ENCODE measurements around the gene CARNS1. TPM values are rescaled to one million over a fixed set of nuclear protein-coding genes. Genes with fewer than 3 reads are reported as not detected.

Gene CARNS1
- total RNA-seq, 1 experiment from 2014 or later = 0.13 TPM

DNA sequence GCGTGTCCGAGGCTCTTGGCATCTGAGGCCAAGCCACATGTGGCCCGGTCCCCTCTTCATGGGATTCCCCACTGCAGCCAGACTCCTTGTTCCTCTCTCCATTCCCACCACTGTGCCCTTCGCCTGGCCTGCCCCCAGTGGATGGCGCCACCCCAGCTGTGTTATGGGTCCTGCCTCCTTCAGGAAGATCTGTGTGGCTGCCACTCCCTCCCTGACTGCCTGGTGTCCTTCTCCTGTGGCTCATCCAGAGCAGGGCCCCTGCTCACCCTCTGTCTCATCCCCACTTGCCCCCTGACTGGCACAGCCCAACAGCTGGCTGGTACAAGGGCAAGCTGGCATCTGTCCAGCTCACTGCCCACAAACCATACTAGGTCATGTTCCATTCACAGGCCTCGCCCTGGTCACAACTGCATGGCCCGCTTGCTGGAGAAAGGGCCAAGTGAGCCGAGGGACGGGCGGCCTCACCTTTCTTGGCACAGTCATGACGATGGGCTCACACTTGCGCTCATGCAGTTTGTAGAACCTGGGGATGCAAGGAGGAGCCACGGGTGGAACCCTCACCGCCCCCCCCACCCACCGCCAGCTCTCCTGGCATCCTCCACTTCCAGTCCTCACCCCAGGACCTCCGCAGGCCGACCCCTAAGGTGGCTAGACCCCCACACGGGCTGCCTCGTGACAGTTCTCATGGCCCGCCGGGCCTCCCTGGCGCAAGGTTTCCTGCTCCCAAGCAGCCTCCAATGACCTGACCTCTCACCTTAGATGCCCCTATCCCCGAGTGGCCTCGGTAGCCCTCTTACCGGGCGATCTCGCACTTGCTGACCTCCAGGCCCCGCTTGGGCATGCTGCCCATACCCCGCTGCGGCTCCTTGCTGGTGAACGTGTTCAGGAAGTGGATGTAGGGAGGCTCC, 24.1 kb downstream of the CARNS1 start:
- no TSS peak for BruUV-seq (replicated peaks)
- intact Hi-C loops (cut with micrococcal nuclease; ENCODE audit: unreplicated experiment) = no loop called here
- Histone ChIP-seq H3K9me3 (ENCODE audit: low read depth, low read length, poor library complexity, severe bottlenecking) (no peaks in the 10 kb centered on the region), H3K36me3 (ENCODE audit: insufficient read depth, low read length, poor library complexity, severe bottlenecking) (peaks cover 20% of the 10 kb centered on the region), H3K27ac (ENCODE audit: low read depth, low read length, poor library complexity, severe bottlenecking) (no peak overlapping the region), H3K4me1 (ENCODE audit: insufficient read depth, low read length, poor library complexity, severe bottlenecking) (peaks cover 5% of the 10 kb centered on the region), H3K27me3 (replicated peaks; ENCODE audit: insufficient read depth, low read depth, low read length, poor library complexity) (no peaks in the 10 kb centered on the region), H3K4me3 (ENCODE audit: low read depth, low read length, poor library complexity, severe bottlenecking) (no peak overlapping the region)
- peak; percentile 60 for DNase-seq (ENCODE audit: low spot score)
- ChIA-PET POLR2A (ENCODE audit: low non-redundant PET) (interaction anchor here (0.7 kb wide), 1 partner anchor 9 kb away, joined by 3 read pairs; no protein-coding TSS in a partner anchor), CTCF (interaction anchor here (0.6 to 1.0 kb wide), 2 partner anchors 38 to 801 kb away, joined by 3 read pairs; partner anchors contain the start of genes PPP1CA and RBM4)
- TF ChIP-seq, protein P1, sequence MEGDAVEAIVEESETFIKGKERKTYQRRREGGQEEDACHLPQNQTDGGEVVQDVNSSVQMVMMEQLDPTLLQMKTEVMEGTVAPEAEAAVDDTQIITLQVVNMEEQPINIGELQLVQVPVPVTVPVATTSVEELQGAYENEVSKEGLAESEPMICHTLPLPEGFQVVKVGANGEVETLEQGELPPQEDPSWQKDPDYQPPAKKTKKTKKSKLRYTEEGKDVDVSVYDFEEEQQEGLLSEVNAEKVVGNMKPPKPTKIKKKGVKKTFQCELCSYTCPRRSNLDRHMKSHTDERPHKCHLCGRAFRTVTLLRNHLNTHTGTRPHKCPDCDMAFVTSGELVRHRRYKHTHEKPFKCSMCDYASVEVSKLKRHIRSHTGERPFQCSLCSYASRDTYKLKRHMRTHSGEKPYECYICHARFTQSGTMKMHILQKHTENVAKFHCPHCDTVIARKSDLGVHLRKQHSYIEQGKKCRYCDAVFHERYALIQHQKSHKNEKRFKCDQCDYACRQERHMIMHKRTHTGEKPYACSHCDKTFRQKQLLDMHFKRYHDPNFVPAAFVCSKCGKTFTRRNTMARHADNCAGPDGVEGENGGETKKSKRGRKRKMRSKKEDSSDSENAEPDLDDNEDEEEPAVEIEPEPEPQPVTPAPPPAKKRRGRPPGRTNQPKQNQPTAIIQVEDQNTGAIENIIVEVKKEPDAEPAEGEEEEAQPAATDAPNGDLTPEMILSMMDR (conservative IDR thresholded peaks at IDR 0.05; ENCODE audit: low read depth, low read length) = peak; percentile 53; the same call in 1 of the 2 replicates
- no peak for TF ChIP-seq EZH2 (IDR thresholded peaks at IDR 0.05; ENCODE audit: borderline replicate concordance, low read depth, low read length, poor library complexity, severe bottlenecking)

DNA sequence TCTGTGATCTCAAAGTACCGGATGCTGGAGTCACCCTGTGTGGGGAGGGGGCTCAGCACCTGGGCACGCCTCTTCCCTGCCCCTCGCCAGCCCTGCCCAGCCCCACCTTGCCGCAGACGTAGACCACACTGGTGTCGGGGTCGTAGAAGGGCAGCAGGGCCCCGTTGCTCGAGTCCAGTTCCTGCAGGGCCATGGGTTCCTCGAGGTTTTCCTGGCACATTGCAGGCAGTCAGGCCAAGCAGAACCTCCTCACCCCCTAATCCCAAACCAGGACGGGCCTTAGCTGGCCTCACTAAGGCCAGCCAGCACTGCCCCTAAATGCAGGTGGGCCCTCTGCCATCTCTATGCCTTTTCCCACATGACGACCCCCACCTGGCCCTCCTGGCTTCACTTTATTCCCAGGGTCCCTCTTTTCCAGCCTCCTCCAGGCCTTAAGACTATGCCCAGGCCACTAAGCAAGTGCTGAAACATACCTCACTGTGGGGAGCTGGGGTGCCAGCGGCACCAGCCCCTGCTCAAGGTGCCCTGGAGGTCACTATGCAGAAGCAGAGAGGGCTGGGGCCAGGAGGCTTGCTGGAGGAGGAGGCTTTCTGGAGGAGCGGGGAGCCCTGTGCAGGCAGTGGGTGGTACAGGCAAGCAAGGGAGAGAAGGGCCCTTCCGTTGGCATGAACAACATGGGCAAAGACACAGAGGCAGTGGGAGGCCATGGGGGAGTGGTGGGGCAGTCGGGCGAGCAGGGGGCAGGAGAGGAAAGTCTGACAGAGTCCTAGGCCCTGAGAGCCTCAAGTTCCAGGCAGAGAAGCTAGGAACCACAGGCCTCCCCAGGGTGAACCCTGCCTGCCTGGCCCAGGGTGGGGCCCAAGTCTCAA, 25.0 kb downstream of the CARNS1 start:
- no peak overlapping the region for H3K4me3 ChIP-seq (ENCODE audit: low read depth, low read length, poor library complexity, severe bottlenecking)
- ChIA-PET CTCF (interaction anchor here (0.6 kb wide), 1 partner anchor 802 kb away, joined by 3 read pairs; the partner anchor contains the start of gene RBM4), POLR2A (ENCODE audit: low non-redundant PET) (interaction anchor here (0.6 kb wide), 1 partner anchor 20 kb away, joined by 7 read pairs; no protein-coding TSS in a partner anchor)
- no peak for DNase-seq (ENCODE audit: low spot score)
- peaks cover 5% of the 10 kb centered on the region for H3K4me1 ChIP-seq (ENCODE audit: insufficient read depth, low read length, poor library complexity, severe bottlenecking)
- BruUV-seq (replicated peaks) = no TSS peak
- H3K9me3 ChIP-seq (ENCODE audit: low read depth, low read length, poor library complexity, severe bottlenecking) = no peaks in the 10 kb centered on the region
- peak overlapping the region; percentile 40 for H3K27ac ChIP-seq (ENCODE audit: low read depth, low read length, poor library complexity, severe bottlenecking)
- H3K27me3 ChIP-seq (replicated peaks; ENCODE audit: insufficient read depth, low read depth, low read length, poor library complexity) = no peaks in the 10 kb centered on the region
- peaks cover 18% of the 10 kb centered on the region for H3K36me3 ChIP-seq (ENCODE audit: insufficient read depth, low read length, poor library complexity, severe bottlenecking)
- no peak for TF ChIP-seq EZH2 (IDR thresholded peaks at IDR 0.05; ENCODE audit: borderline replicate concordance, low read depth, low read length, poor library complexity, severe bottlenecking)
- TF ChIP-seq, protein P1 (conservative IDR thresholded peaks at IDR 0.05; ENCODE audit: low read depth, low read length) = no peak
- intact Hi-C loops (cut with micrococcal nuclease; ENCODE audit: unreplicated experiment) = no loop called here

DNA sequence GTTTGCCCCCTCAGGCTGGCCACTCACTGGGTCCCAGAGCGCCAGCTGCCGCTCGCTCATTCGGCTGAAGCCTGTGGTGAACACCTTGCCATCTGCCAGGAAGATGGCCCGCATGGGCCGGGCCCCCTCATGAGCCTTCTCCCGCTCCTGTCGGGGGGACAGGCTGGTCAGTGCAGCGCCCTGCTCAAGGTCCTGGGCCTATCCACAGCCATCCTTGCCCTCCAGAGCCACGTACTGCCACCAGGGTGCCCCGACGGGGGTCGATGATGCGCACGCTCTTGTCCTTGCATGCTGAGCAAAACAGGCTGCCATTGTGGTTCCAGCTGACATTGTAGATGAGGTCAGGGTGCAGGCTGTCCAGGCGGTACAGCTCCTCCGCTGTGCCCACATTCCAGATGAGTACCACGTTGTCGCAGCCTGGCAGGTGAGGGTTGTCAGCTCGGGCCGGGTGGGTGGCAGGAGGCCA, 25.7 kb downstream of the CARNS1 start:
- no peak for TF ChIP-seq EZH2 (IDR thresholded peaks at IDR 0.05; ENCODE audit: borderline replicate concordance, low read depth, low read length, poor library complexity, severe bottlenecking)
- TF ChIP-seq, protein P1 (conservative IDR thresholded peaks at IDR 0.05; ENCODE audit: low read depth, low read length) = no peak
- Histone ChIP-seq H3K27ac (ENCODE audit: low read depth, low read length, poor library complexity, severe bottlenecking) (no peak overlapping the region), H3K36me3 (ENCODE audit: insufficient read depth, low read length, poor library complexity, severe bottlenecking) (peaks cover 18% of the 10 kb centered on the region), H3K4me1 (ENCODE audit: insufficient read depth, low read length, poor library complexity, severe bottlenecking) (peaks cover 5% of the 10 kb centered on the region), H3K27me3 (replicated peaks; ENCODE audit: insufficient read depth, low read depth, low read length, poor library complexity) (no peaks in the 10 kb centered on the region), H3K4me3 (ENCODE audit: low read depth, low read length, poor library complexity, severe bottlenecking) (no peak overlapping the region), H3K9me3 (ENCODE audit: low read depth, low read length, poor library complexity, severe bottlenecking) (no peaks in the 10 kb centered on the region)
- ChIA-PET POLR2A (ENCODE audit: low non-redundant PET) (interaction anchor here (0.6 kb wide), 1 partner anchor 20 kb away, joined by 7 read pairs; no protein-coding TSS in a partner anchor), CTCF (interaction anchor here (0.6 kb wide), 1 partner anchor 142 kb away, joined by 7 read pairs; the partner anchor contains the start of gene GSTP1)
- intact Hi-C loops (cut with micrococcal nuclease; ENCODE audit: unreplicated experiment) = no loop called here
- no peak for DNase-seq (ENCODE audit: low spot score)
- no TSS peak for BruUV-seq (replicated peaks)

Data from A673 (cell line).